ENCODE measurements around the gene DLL1.
"Not testable (repeated sequence)": the region's sequence is repeated elsewhere in the genome, so short reads cannot be mapped to it uniquely, and the experiment has no call there.

Gene DLL1

DNA sequence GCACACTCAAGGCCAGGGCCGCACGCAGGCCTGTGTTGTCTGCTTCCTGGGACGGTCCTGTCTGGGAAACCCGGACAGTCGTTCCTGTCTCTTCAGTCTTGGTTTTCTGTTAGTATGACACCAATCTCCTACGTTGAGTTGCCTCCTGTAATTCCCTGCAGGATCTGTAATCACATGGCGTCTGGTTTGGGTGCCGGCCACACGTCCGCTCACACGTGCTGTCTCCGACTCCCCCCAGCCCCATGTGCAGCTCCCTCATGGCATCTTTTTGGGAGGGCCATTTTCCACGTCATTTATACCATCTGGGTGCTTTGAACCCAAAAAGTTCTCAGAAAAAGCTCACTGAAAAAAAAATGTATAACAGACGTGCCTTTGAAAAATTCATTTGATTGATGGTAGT is 23.2 kb downstream of the DLL1 start:
- DNase-seq (ENCODE audit: low read depth) = no peak

DNA sequence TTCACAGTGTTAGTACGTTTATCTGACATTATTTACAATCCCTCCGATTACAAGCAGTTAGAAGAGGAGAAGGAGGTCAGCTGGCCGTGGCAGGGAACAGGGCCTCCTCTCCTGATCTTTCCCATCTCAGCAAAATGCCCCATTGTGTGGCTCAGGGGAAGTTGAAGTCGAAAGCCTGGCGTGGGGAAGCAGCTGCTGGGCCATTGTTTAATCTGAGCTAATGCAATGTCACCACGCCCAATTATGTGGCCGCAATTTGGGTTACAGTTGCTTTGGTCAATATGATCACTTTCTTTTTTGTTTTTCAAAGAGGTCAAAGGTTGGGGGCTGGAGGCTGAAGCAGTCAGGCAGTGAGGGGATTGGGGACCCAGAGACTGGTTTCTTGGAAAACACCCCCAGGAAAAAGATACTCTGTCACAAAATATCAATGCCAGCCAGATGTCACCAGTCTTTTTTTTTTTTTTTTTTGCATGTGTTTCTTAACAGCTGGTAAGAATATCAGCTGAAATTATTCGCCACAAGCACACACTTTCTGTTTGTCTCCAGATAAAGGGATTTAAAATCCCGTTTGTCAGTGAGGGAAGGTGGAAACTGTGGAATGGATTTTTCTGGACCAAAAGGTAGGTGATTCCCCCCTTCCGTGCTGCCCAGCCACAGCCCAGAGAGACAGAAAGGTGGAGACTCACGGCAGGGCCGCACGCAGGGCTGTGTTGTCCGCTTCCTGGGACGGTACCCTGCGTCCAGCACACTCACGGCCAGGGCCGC is 24.6 kb downstream of the DLL1 start:
- no peak for DNase-seq (ENCODE audit: low read depth)

DNA sequence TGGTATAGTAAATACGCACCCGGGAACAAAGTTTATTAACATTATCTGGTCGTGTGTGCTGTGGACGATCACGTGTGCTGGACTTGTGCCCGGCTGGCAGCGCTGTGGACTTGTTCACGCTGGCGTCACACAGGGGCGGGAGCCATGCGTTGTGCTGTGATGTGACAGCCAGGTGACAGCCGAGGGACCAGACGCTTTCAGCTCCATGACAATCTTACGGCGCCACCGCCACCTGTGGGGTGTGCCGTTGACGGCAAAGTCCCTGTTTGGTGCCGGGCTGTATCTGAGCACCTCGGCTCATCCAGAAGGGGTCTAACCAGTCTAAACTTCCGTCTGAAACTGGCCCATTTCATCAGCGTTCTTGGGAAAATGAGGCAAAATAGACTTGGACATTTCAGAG is 25.2 kb downstream of the DLL1 start:
- DNase-seq (ENCODE audit: low read depth) = no peak

DNA sequence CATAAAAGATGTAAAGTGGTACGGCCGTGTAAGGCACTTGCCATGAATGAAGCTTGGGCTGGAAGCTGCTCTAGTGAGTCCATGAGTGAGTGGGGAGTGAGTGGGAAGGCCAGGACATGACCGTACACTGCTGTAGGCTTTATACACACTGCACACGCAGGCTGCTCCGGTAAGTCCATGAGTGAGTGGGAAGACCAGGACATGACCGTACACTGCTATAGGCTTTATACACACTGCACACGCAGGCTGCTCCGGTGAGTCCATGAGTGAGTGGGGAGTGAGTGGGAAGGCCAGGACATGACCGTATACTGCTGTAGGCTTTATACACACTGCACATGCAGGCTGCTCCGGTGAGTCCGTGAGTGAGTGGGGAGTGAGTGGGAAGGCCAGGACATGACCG is 26.2 kb downstream of the DLL1 start:
- not testable (repeated sequence) for DNase-seq (ENCODE audit: low read depth)

DNA sequence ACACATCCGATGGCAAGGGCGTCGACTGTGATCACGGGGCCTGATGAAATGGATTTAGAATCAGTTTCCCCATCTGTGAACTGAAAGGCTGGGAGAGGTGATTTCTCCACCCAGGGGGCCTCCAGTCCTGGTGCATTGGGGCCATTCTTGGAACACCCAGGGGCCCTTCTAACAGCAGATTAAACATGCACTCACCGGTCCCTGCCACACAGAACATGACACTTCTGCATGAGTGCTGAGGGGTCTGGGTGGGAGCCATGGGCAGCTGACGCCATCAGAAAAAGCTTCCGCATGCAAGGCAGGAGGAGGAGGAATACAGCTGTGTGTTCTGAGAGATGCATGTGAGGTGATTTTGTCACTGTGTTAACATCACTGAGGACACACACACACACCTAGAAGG is 26.8 kb downstream of the DLL1 start:
- DNase-seq (ENCODE audit: low read depth) = no peak

DNA sequence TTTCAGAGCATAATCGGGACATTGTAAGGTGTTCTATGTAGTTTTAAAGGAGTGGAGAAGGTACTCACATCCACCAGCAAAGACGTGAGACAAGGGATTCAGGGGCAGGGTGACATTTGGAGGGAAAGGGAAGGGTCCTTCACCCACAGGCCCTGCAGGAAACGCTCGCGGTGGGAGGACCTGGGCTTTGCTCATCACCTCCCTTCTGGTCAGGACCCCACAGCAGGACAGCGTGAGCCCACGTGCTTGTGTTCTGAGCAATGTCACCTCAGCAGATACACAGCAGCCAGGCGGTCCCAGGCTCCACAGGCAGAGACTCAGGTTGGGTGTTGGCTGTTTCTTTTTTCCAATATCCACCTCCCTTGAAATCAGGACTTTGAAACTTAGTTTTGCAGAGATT is 27.5 kb downstream of the DLL1 start:
- no peak for DNase-seq (ENCODE audit: low read depth)

DNA sequence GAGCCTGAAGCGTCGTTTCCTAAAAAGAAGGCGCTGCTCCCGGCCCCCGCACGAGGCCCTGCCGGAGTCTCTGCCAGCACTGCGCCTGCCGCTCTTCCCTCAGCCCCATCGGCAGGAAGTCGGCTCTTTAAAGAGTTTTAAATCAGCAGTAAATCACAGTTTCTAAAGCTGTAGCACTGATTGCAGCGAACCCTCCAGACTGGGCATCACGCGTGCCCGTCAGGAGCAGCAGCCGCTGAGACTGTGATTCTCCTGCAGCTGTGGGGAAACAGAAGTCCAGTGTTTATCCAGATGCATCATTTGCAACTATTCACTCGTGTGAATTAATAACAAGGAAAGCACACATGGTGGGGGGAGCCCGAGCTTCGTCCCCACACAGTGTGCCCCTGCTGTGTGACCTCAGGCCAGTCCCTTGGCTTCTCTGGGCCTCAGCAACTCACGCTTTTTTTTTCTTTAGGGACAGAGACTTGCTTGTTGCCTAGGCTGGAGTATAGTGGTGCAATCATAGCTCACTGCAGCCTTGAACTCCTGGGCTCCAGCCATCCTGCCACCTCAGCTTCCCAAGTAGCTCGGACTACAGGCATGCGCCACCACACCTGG is 28.3 kb downstream of the DLL1 start:
- DNase-seq (ENCODE audit: low read depth) = no peak

DNA sequence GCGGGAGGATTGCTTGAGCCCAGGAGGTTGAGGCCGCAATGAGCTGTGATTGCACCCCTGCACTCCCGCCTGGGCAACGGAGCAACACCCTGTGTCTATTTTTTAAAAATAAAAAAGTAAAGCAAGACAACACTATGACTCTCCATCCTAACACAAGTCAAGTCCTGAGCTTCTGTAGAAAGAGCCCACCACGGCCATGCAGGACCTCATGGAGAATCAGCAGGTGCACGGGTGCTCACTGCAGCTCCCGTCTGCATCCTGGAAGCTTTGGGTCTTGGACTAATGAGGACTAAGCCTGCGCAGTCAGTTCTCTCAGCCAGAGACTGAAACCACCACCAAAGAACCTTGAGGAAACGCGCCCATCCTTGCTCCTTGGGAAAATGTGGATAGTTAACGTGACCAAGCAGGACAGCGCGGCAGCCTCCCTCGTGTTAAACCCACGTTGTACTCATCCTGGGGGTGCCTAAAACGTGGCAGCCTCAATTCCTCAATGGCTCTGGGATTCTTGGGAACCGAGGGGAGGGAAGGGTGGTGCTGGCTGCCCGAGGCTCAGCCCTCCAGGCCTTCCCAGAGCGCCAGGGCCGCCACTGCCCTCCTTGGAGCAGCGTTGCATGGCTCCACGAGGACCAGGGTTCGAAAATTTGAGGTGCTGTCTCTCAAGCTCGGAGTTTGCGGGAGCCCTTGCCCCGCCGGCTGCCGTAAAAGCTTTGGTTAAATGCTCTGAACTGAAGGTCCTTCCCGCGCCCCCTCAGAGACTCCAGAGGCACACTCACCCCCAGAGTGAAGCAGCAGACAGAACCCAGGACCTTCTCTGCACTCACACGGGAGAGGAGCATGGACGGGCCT is 29.0 kb downstream of the DLL1 start:
- no peak for DNase-seq (ENCODE audit: low read depth)

DNA sequence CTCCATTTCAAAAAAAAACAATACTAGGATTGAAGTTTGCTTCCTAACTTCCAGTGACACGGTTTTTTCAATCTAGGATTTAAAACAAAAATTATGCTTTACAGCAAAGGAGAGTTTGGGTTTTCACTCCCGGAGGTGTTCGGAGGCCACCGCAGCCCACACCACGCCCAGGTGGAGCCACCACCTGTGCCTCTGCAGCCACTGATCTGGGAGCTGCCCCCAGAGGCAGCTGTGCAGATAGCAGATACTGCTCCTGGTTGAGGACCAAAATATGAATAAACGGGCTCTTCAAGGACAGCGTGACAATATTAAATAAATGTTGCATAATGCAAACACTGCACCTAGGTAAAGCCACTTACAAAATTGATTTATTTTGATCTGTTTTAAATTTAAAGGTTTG is 30.2 kb downstream of the DLL1 start:
- DNase-seq (ENCODE audit: low read depth) = no peak

DNA sequence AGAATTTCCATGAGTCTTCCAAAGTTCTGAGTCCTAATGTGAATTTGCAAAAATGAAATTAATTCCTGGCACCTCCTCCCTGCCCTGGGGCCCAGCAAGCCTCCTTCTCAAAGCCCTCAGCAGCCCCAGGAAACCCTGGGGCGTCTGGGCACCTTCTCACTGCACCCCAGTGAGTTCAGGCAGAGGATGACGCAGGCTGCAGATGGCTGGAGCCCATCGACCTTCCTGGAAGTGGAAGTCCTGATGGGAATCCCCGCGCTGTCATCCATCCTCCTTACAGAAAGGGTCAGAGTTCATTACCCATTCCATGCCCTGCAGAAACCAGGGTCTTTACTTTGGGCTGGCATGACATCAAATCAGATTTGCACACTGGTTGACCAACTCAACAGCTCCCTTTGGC is 31.6 kb downstream of the DLL1 start:
- no peak for DNase-seq (ENCODE audit: low read depth)

DNA sequence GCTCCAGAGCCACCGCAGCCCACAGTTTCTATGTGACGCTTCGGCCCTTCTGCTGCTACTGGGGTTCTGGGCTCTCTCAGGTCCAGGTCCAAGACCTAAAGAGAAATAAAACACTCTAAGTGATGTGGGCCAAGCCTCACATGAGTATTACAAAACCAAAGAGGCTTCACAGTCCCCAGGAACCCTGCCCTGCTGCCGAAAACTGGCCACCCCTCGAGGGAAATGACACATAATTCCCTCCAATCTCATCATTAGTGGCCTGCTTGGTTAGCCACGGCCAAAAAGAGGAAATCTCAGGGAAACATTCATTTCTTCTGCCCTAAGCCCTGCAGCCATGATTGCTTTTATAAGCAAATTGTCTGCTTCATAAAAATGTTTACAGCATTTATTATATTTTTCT is 32.5 kb downstream of the DLL1 start:
- no peak for DNase-seq (ENCODE audit: low read depth)

DNA sequence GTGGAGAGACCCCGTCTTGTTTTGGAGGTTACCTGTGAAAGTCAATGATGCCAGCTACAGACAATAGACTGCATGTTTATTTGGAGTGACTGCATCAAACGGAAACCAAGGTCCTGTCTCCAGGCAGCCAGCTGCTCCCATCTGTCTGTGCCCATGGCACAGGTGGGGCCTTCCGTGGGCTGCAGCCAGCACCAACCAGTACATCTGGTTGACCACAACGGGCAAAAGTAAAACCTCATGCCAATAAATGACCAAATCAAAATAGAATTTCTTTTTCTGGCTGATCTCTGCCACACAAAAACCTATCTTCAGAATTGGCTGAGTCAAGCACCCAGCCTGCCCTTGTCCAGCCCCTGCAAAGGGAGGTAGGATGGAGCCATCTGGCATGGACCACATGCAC is 33.5 kb downstream of the DLL1 start:
- no peak for DNase-seq (ENCODE audit: low read depth)

DNA sequence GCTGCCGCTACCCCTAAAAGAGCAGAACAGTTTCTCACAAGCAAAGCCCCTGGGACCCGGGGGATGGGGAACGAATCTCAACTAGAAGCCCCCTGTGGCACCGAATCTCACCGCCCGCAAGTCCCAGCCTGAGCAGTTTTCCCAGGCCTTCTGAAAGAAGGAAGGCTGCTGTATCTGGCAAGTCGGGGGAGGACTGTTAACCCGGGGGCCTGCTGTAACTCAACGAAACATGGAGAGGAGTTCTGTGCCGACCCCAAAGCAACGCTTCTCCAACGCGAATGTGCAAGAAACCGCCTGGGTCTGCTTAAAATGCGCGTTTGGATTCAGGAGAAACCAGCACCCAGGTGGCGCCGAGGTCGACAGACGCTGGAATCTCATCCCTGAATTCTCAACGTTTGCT is 34.2 kb downstream of the DLL1 start:
- DNase-seq (ENCODE audit: low read depth) = no peak

DNA sequence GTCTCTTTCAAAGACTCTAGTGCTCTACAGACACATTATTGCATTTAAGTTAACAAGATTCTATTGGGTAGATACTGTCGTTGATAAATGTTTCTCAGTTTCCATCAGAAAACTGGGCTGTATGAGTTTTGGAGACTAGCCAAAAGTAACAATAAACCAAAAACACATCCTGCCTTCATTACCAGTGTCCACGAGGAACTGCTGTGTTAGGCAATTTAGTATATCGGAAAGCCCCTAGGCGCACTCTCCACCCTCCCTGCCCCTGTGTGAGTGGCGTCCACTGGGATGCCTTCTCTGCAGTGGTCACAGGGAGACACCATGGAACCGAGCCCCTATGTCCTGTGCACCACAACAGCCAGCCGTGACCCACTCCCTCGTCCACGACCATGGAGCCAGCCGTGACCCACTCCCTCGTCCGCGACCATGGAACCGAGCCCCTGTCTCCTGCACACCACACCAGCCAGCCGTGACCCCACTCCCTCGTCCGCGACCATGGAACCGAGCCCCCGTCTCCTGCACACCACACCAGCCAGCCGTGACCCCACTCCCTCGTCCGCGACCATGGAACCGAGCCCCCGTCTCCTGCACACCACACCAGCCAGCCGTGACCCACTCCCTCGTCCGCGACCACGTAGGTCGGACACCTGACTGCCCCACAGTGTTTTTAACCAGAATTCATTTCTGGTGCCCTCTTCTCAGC is 35.3 kb downstream of the DLL1 start:
- DNase-seq (ENCODE audit: low read depth) = no peak

DNA sequence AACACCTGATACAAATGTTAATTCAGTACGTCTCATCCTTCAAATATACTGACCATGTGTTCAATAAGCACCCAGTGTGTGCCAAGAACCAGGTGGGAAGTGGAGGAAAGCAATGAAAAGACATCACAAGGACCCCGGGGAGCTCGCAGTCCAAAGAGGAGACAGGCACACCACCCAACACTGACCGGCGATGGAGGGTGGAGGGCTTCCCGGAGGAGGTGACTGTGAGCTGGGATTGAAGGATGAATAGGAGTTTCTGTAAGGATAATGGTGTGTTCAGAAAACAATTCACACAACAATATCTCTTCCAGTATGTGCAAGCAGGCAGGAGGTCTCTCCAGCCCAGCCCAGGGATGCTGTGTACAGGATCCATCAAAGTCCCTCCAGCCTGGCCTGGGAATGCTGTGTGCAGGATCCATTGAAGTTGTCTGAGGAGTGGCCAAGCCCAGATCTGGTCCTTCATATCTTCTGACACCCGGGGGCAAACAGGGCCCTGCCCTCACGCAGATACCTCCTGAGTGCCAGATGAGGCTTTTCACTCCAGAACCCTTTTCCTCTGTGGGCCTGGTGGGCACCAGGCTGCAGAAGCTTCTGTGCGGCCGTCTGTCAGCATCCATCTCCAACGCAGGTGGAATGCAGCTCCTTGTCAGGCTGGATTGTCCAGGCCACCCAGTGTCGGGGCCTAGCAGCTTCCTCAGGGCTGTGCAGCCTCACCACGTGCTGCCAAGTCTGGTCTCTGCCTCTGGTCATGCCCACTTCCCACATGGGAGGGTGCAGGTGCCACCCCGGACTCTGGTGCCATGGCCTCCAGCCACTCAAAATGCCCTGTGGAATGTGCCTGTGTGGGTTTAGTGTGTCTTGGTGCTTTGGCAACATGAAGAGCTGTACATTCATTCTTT is 36.3 kb downstream of the DLL1 start:
- no peak for DNase-seq (ENCODE audit: low read depth)

DNA sequence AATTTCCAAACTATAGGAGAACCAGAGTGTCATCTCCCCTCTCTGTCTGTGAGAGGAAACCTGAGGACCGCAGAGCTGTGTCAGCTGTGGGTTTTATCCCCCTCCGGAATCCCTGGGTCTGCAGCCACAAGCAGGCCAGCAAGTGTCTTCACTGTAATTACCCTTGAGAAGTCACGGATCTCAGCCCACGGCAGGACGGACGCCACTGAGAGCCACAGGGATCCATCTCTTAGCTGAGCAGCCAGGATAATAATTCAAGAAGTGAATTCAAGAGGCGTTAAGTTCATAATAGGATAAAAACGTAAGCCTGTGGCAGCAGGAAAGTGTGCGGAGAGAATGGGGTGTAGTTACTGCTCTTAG is 37.0 kb downstream of the DLL1 start:
- DNase-seq (ENCODE audit: low read depth) = no peak

DNA sequence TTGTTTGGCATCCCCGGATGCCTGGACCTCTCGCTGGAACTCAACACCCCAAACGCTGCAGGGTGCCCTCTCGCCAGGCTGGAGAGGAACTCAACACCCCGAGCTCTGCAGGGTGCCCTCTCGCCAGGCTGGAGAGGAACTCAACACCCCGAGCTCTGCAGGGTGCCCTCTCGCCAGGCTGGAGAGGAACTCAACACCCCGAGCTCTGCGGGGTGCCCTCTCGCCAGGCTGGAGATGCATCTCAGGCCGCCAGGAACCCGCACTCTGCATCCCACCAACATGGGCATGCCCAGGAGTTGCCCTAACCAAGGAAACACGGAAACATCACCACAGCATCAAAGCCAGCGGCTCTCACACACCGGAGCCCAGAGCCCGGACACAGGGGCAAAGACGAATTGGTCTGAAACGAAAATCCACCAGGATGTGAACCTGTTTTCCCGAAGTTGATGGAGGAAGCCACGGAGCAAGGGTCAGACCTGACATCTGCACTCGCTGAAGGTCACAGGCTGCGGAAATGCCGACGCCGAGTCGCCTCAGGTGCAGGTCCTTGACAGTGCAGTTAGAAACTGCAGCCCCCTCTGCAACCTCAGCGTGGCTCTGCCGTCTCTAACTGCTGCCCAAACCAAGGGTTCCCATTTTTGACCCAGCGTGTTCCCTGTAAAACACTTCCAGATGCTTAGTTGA is 37.5 kb downstream of the DLL1 start:
- DNase-seq (ENCODE audit: low read depth) = no peak

DNA sequence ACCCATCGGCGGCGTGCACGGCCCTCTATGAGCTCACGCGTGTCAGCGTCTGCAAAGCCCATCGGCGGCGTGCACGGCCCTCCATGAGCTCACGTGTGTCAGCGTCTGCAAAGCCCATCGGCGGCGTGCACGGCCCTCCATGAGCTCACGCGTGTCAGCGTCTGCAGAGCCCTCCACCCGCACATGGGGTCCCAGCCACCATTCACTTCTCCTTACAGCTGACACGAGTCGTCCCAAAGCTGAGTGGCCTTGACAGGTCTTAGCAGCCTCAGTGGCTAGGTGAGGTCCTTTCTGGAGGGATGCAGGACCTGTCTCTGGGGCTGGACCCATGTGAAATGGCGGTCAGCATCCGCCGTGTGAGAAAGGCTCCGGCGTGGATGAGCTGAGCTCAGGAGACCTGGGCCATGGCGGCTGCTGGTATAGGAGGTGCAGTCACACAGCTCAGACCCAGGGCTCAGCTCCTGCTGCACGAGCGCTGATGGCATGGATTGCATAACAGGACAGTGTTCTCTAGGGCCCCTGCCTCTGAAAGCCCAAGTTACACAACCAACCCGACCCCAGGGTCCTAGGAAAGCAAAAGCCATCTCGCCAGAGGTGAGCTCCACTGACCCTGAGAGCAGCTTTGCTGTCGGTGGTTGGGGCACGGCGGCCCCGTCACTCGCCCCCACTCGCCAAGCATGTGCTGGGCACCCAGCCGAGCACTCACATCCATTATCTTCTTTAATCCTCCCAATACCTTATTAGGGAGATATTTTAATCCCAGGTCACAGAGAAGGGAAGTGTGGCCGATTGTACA is 38.9 kb downstream of the DLL1 start:
- no peak for DNase-seq (ENCODE audit: low read depth)

DNA sequence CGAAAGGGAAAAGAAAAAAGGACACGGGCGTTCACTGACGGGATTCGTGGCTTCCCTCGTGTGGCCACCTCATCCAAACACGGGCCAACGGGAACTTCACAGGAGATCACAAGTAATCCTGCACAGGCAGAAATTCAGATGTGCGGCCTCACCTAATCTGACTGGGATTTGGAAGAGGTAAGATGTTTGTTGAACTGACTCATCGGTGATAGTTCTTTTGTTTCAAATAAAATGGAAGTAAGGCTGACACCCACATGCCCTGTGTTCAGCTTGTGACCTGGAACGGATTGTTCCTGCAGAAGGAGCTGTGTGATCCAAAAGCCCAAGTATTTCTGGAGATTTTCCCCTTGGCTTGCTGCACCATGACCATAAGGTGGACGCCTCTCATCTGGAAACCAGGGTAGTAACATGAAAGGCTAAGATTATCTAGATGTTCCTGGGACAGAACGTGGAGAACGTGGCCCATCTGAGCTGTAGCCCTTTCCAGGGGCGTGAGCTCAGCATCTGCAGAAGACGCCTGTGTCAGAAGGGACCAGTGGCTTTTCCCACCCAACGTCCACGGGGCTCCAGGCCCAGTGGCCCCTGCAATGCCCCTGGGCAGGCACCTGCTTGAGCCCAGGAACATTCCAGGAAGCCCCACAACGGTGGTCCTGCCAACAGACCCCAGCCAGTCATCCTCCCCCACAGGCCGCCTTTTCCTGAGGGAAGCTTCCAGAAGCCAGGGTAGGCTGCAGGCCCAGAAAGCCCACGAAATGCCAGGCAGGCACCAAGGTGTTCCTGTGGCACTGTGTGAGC is 39.7 kb downstream of the DLL1 start:
- DNase-seq (ENCODE audit: low read depth) = no peak

Data from activated T-cell treated with anti-CD3 and anti-CD28 coated beads for 24 hours (primary cell).